ENCODE measurements around the gene GABRG3. TPM values are rescaled to one million over a fixed set of nuclear protein-coding genes. Genes with fewer than 3 reads are reported as not detected.

The GABRG3 gene
- total RNA-seq, 1 experiment from 2014 or later: not detected

DNA sequence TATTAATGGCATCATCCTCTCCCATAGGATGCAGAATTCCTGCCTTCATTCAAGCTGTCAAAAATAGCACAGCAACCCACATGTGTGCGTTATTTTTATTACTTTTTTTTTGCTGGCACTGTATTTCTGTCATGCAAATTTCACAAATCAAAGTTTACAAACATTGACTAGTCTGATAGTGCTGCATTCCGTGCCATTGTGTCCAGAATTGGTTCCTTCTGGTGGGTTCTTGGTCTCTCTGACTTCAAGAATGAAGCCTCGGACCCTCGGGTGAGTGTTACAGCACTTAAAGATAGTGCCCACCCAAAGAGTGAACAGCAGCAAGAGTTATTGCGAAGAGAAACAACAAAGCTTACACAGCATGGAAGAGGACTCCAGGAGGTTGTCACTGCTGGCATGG is 490.2 kb downstream of the GABRG3 start:
- H3K4me3 ChIP-seq (replicated peaks in 1 of 2; ENCODE audit: low read depth in 1 of 2, low read length in 2 of 2): no peak overlapping the region
- TF ChIP-seq EZH2 (IDR thresholded peaks at IDR 0.05) (no peak), ZNF274 (IDR thresholded peaks at IDR 0.05; ENCODE audit: low read depth, low read length) (no peak), SIN3A (IDR thresholded peaks at IDR 0.05; ENCODE audit: low read depth) (no peak), CEBPB (IDR thresholded peaks at IDR 0.05; ENCODE audit: low read depth) (no peak)
- TF ChIP-seq, protein P1, sequence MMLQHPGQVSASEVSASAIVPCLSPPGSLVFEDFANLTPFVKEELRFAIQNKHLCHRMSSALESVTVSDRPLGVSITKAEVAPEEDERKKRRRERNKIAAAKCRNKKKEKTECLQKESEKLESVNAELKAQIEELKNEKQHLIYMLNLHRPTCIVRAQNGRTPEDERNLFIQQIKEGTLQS (IDR thresholded peaks at IDR 0.05): no peak
- H3K9me3 ChIP-seq (ENCODE audit: control insufficient read depth in 1 of 2, insufficient read depth in 1 of 2, low read depth in 1 of 2, low read length in 2 of 2): peaks cover 5 to 38% of the 10 kb centered on the region in 2 experiments; a peak in 2 of 4 replicates
- no peak for DNase-seq (ENCODE audit: low read depth, low spot score)
- no peak overlapping the region for H2AFZ ChIP-seq (ENCODE audit: low read depth, low read length, poor library complexity, severe bottlenecking)
- intact Hi-C loops (cut with micrococcal nuclease): no loop called here
- H3K4me2 ChIP-seq (ENCODE audit: low read length): no peak overlapping the region
- H3K36me3 ChIP-seq (ENCODE audit: control insufficient read depth in 1 of 2, insufficient read depth in 2 of 2, low read length in 2 of 2): no peaks in the 10 kb centered on the region
- no peaks in the 10 kb centered on the region for H4K20me1 ChIP-seq (ENCODE audit: insufficient read depth)
- no peaks in the 10 kb centered on the region for H3K27me3 ChIP-seq (ENCODE audit: insufficient read depth, low read length)
- no TSS peak for BruUV-seq (replicated peaks)
- H3K27ac ChIP-seq (ENCODE audit: low read depth, low read length): no peak overlapping the region
- H3K9ac ChIP-seq (ENCODE audit: low read length): no peak overlapping the region
- ChIA-PET POLR2A (no interaction called here), RAD21 (ENCODE audit: low non-redundant PET in 1 of 2, low total read pairs in 2 of 2, uncharacterized antibody in 2 of 2, unreplicated experiment in 2 of 2) (no interaction called here), CTCF (no interaction called here)
- no peaks in the 10 kb centered on the region for H3K79me2 ChIP-seq (ENCODE audit: insufficient read depth, low read length)
- H3K4me1 ChIP-seq (ENCODE audit: control insufficient read depth in 1 of 2, insufficient read depth in 2 of 2, low read length in 2 of 2): no peaks in the 10 kb centered on the region
- no peaks in the 10 kb centered on the region for H3K9me2 ChIP-seq (ENCODE audit: insufficient read depth)
- ATAC-seq: no peak

DNA sequence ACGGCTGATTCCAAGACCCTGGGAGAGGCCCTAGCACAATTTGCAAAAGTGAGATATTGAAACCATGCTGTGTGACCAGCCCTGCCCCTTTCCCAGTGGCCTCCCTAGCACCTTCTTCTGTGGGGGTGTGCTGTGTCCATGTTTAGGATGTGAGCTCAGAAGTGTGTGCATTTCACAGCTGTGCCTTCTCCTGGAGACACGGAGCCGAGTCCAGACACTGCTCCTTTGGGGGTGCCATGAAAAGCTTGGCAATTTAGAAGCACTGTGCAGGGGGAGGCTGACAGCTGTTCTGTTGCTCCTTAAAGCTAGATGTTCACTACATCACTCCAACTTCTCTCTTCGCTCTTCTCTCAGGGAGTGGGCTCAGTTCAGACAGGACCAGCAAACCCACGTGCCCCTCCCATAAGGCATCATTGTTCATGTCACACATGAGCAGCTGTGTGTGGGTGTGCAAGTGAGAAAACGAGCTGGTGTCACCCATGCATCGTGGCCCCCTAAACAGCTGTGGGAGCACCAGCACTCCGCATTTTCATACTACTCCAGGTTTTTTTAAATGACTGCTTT is 492.6 kb downstream of the GABRG3 start:
- H3K27me3 ChIP-seq (ENCODE audit: insufficient read depth, low read length): no peaks in the 10 kb centered on the region
- ChIA-PET RAD21 (ENCODE audit: low non-redundant PET in 1 of 2, low total read pairs in 2 of 2, uncharacterized antibody in 2 of 2, unreplicated experiment in 2 of 2) (no interaction called here), CTCF (no interaction called here), POLR2A (no interaction called here)
- H3K36me3 ChIP-seq (ENCODE audit: control insufficient read depth in 1 of 2, insufficient read depth in 2 of 2, low read length in 2 of 2): no peaks in the 10 kb centered on the region
- no peak overlapping the region for H3K9ac ChIP-seq (ENCODE audit: low read length)
- H3K27ac ChIP-seq (ENCODE audit: low read depth, low read length): no peak overlapping the region
- H4K20me1 ChIP-seq (ENCODE audit: insufficient read depth): no peaks in the 10 kb centered on the region
- H3K79me2 ChIP-seq (ENCODE audit: insufficient read depth, low read length): no peaks in the 10 kb centered on the region
- no peak for DNase-seq (ENCODE audit: low read depth, low spot score)
- no peak overlapping the region for H2AFZ ChIP-seq (ENCODE audit: low read depth, low read length, poor library complexity, severe bottlenecking)
- H3K4me2 ChIP-seq (ENCODE audit: low read length): no peak overlapping the region
- no peak for ATAC-seq
- no peaks in the 10 kb centered on the region for H3K9me2 ChIP-seq (ENCODE audit: insufficient read depth)
- intact Hi-C loops (cut with micrococcal nuclease): no loop called here
- peaks cover 10 to 43% of the 10 kb centered on the region in 2 experiments; a peak in 2 of 4 replicates for H3K9me3 ChIP-seq (ENCODE audit: control insufficient read depth in 1 of 2, insufficient read depth in 1 of 2, low read depth in 1 of 2, low read length in 2 of 2)
- BruUV-seq (replicated peaks): no TSS peak
- H3K4me1 ChIP-seq (ENCODE audit: control insufficient read depth in 1 of 2, insufficient read depth in 2 of 2, low read length in 2 of 2): no peaks in the 10 kb centered on the region
- no peak overlapping the region for H3K4me3 ChIP-seq (replicated peaks in 1 of 2; ENCODE audit: low read depth in 1 of 2, low read length in 2 of 2)
- TF ChIP-seq TCF7L2 (IDR thresholded peaks at IDR 0.05; ENCODE audit: borderline replicate concordance, extremely low read depth, insufficient read depth, insufficient read length) (no peak), POLR2AphosphoS5 (IDR thresholded peaks at IDR 0.05; ENCODE audit: low read depth, low read length) (no peak), RAD21 (IDR thresholded peaks at IDR 0.05; ENCODE audit: low read depth) (no peak), POLR2A (IDR thresholded peaks at IDR 0.05; ENCODE audit: borderline replicate concordance, extremely low read depth, insufficient read depth, insufficient read length) (no peak), FOSL1 (IDR thresholded peaks at IDR 0.05; ENCODE audit: low read depth) (no peak), EZH2 (IDR thresholded peaks at IDR 0.05) (no peak), SP1 (IDR thresholded peaks at IDR 0.05; ENCODE audit: low read depth) (no peak), ELF1 (IDR thresholded peaks at IDR 0.05; ENCODE audit: borderline replicate concordance, low read depth) (no peak), ZFX (IDR thresholded peaks at IDR 0.05) (no peak), EZH2phosphoT487 (IDR thresholded peaks at IDR 0.05; ENCODE audit: borderline replicate concordance) (no peak)
- TF ChIP-seq, protein P2, sequence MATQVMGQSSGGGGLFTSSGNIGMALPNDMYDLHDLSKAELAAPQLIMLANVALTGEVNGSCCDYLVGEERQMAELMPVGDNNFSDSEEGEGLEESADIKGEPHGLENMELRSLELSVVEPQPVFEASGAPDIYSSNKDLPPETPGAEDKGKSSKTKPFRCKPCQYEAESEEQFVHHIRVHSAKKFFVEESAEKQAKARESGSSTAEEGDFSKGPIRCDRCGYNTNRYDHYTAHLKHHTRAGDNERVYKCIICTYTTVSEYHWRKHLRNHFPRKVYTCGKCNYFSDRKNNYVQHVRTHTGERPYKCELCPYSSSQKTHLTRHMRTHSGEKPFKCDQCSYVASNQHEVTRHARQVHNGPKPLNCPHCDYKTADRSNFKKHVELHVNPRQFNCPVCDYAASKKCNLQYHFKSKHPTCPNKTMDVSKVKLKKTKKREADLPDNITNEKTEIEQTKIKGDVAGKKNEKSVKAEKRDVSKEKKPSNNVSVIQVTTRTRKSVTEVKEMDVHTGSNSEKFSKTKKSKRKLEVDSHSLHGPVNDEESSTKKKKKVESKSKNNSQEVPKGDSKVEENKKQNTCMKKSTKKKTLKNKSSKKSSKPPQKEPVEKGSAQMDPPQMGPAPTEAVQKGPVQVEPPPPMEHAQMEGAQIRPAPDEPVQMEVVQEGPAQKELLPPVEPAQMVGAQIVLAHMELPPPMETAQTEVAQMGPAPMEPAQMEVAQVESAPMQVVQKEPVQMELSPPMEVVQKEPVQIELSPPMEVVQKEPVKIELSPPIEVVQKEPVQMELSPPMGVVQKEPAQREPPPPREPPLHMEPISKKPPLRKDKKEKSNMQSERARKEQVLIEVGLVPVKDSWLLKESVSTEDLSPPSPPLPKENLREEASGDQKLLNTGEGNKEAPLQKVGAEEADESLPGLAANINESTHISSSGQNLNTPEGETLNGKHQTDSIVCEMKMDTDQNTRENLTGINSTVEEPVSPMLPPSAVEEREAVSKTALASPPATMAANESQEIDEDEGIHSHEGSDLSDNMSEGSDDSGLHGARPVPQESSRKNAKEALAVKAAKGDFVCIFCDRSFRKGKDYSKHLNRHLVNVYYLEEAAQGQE (IDR thresholded peaks at IDR 0.05; ENCODE audit: low read depth): no peak
- TF ChIP-seq, protein P3, sequence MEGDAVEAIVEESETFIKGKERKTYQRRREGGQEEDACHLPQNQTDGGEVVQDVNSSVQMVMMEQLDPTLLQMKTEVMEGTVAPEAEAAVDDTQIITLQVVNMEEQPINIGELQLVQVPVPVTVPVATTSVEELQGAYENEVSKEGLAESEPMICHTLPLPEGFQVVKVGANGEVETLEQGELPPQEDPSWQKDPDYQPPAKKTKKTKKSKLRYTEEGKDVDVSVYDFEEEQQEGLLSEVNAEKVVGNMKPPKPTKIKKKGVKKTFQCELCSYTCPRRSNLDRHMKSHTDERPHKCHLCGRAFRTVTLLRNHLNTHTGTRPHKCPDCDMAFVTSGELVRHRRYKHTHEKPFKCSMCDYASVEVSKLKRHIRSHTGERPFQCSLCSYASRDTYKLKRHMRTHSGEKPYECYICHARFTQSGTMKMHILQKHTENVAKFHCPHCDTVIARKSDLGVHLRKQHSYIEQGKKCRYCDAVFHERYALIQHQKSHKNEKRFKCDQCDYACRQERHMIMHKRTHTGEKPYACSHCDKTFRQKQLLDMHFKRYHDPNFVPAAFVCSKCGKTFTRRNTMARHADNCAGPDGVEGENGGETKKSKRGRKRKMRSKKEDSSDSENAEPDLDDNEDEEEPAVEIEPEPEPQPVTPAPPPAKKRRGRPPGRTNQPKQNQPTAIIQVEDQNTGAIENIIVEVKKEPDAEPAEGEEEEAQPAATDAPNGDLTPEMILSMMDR (IDR thresholded peaks at IDR 0.05 in 2 of 3, conservative IDR thresholded peaks at IDR 0.05 in 1 of 3; ENCODE audit: borderline replicate concordance in 1 of 3, insufficient read depth in 1 of 3, low read depth in 2 of 3, low read length in 2 of 3): no peak
- TF ChIP-seq, protein P4, sequence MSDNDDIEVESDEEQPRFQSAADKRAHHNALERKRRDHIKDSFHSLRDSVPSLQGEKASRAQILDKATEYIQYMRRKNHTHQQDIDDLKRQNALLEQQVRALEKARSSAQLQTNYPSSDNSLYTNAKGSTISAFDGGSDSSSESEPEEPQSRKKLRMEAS (IDR thresholded peaks at IDR 0.05): no peak

All from HCT116 (cell line).